Measurements from ENCODE around the gene ANKFN1.

The ANKFN1 gene

GRCh38 chr17:56481659-56482058, 328.4 kb downstream of the ANKFN1 start:
- TF ChIP-seq CTCF (conservative IDR thresholded peaks at IDR 0.05; ENCODE audit: low read length): no peak
- H3K4me3 ChIP-seq (ENCODE audit: low read length): no peak overlapping the region
- DNase-seq (ENCODE audit: low read depth): no peak

- DNase-seq (ENCODE audit: low read depth): no peak
- H3K4me3 ChIP-seq (ENCODE audit: low read length): no peak overlapping the region
- TF ChIP-seq CTCF (conservative IDR thresholded peaks at IDR 0.05; ENCODE audit: low read length): no peak
Observed at GRCh38 chr17:56482229-56482628, 329.0 kb downstream of the ANKFN1 start.

DNA sequence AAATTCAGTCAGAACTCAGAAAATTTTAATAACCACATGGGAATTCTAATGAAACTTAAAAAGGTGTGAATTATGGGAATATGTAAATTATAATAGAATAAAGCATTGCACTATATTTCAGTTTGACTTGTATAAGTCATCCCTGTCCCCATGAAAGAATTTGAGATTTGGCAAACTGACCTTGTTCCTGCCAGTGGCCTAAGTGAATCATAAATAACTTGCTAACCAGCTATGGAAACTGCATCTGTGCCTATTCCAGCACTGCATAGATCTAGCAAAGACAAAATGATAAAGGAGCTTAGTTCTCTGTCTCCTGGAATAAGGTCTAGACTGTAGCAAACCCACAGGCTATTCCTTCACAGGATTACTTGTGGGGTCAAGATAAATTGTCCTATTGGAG, 333.5 kb downstream of the ANKFN1 start:
- H3K4me3 ChIP-seq (ENCODE audit: low read length): no peak overlapping the region
- DNase-seq (ENCODE audit: low read depth): no peak
- no peak for TF ChIP-seq CTCF (conservative IDR thresholded peaks at IDR 0.05; ENCODE audit: low read length)

- DNase-seq (ENCODE audit: low read depth): no peak
- no peak for TF ChIP-seq CTCF (conservative IDR thresholded peaks at IDR 0.05; ENCODE audit: low read length)
- no peak overlapping the region for H3K4me3 ChIP-seq (ENCODE audit: low read length)
Observed at GRCh38 chr17:56488800-56489199, 335.5 kb downstream of the ANKFN1 start.

DNA sequence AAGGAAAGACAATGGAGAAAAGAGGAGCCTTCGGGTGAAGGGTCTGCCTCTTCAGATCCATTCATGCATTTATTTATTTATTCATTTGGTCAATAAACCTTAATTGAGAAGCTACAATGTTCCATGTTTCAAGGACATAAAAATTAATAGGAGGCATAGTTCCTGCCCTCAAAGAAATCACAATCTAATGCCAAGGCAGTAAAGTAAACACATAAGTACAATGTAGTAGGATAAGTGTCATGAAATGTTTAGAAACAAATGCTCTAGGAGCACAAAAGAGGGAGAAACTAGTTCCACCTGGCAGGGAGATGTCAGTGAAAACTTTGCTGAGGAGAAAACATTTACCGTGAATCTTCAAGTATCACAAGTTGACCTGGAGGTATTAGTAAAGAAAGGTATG, 336.7 kb downstream of the ANKFN1 start:
- no peak overlapping the region for H3K4me3 ChIP-seq (ENCODE audit: low read length)
- TF ChIP-seq CTCF (conservative IDR thresholded peaks at IDR 0.05; ENCODE audit: low read length): no peak
- DNase-seq (ENCODE audit: low read depth): no peak

- DNase-seq (ENCODE audit: low read depth): no peak
- TF ChIP-seq CTCF (conservative IDR thresholded peaks at IDR 0.05; ENCODE audit: low read length): no peak
- H3K4me3 ChIP-seq (ENCODE audit: low read length): no peak overlapping the region
Observed at GRCh38 chr17:56495556-56495955, 342.3 kb downstream of the ANKFN1 start.

- no peak for TF ChIP-seq CTCF (conservative IDR thresholded peaks at IDR 0.05; ENCODE audit: low read length)
- H3K4me3 ChIP-seq (ENCODE audit: low read length): no peak overlapping the region
- no peak for DNase-seq (ENCODE audit: low read depth)
Observed at GRCh38 chr17:56497132-56497531, 343.9 kb downstream of the ANKFN1 start.
